Activated naive CD8-positive, alpha-beta T cell treated with anti-CD3 and anti-CD28 coated beads, Interleukin-2, amount 10 ng/mL, durations not matched to agents 7 days and 5 days (primary cell): ENCODE results near the gene AGMO. TPM values are rescaled to one million over a fixed set of nuclear protein-coding genes. Genes with fewer than 3 reads are reported as not detected.

Experiments
- ATAC-seq: fragments of 150-1000 bp; cut with Tn5 transposase; one replicate; pipeline ENCODE4 v1.10.0; 2021; ENCODE audit warnings: low read depth, moderate library complexity
- POLR2A ChIA-PET: fragments of 350-600 bp; sonication (Branson Sonifier 250); formaldehyde crosslinking; loops from one replicate; lab custom pipeline; 2021; ENCODE audit warnings: antibody characterized with exemption; lab: Charles Lee
- DNase-seq: peaks from one replicate; pipeline ENCODE4 v3.0.0; 2021
- H3K27ac Mint-ChIP-seq: one replicate; pipeline ENCODE4 v1.8.0; 2022; ENCODE audit warnings: mild to moderate bottlenecking, mixed read lengths
- H3K27me3 Mint-ChIP-seq: one replicate; pipeline ENCODE4 v1.8.0; 2022; ENCODE audit warnings: mild to moderate bottlenecking, moderate library complexity, mixed read lengths
- H3K36me3 Mint-ChIP-seq: one replicate; pipeline ENCODE4 v1.8.0; 2021; ENCODE audit warnings: mild to moderate bottlenecking, mixed read lengths
- H3K4me1 Mint-ChIP-seq: one replicate; pipeline ENCODE4 v1.8.0; 2021; ENCODE audit warnings: mixed read lengths
- H3K4me3 Mint-ChIP-seq: one replicate; pipeline ENCODE4 v1.8.0; 2022; ENCODE audit warnings: mild to moderate bottlenecking, moderate library complexity, mixed read lengths
- H3K9me3 Mint-ChIP-seq: one replicate; pipeline ENCODE4 v1.8.0; 2021; ENCODE audit warnings: mixed read lengths
- total RNA-seq, 2 experiments: library from RNA; stranded (reverse); gene quantifications; one replicate each; pipeline ENCODE4 v1.2.3, GENCODE V29; 2021

Gene AGMO
- total RNA-seq, 2 experiments from 2014 or later: not detected

GRCh38 chr7:15213093-15213492 is 348.7 kb downstream of the AGMO start:
- Mint-ChIP-seq H3K4me3 (no peak overlapping the region), H3K27ac (no peak overlapping the region), H3K9me3 (peaks cover 2% of the 10 kb centered on the region), H3K27me3 (no peaks in the 10 kb centered on the region), H3K36me3 (no peaks in the 10 kb centered on the region), H3K4me1 (no peaks in the 10 kb centered on the region)
- no peak for ATAC-seq
- POLR2A ChIA-PET: no interaction called here
- no peak for DNase-seq

GRCh38 chr7:15209429-15209828 is 352.4 kb downstream of the AGMO start:
- Mint-ChIP-seq H3K4me3 (no peak overlapping the region), H3K36me3 (no peaks in the 10 kb centered on the region), H3K4me1 (no peaks in the 10 kb centered on the region), H3K27me3 (no peaks in the 10 kb centered on the region), H3K9me3 (peaks cover 2% of the 10 kb centered on the region), H3K27ac (no peak overlapping the region)
- POLR2A ChIA-PET: no interaction called here
- DNase-seq (no peak), ATAC-seq (no peak)

GRCh38 chr7:15204421-15204820 is 357.4 kb downstream of the AGMO start:
- Mint-ChIP-seq H3K36me3 (no peaks in the 10 kb centered on the region), H3K27me3 (no peaks in the 10 kb centered on the region), H3K9me3 (peaks cover 2% of the 10 kb centered on the region), H3K4me3 (no peak overlapping the region), H3K27ac (no peak overlapping the region), H3K4me1 (no peaks in the 10 kb centered on the region)
- DNase-seq (no peak), ATAC-seq (no peak)
- POLR2A ChIA-PET: no interaction called here

DNA sequence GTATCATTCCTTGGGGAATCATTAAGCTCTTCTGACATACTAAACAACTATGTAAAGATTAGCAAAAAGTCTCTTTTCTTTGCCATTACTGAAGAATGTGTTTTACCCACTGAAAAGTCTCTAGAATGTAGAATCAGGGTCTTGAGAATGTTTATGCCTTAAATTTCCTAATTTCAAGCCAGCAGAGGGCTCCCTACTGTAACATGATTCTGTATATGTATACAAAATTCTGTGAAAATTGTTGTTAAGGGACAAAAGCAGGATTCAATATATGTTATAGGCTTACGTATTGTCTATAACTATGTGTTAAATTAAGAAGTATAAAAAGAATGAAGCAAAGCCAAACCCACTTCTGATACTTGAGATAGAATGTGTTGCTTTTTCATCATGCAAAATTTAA is 362.3 kb downstream of the AGMO start:
- Mint-ChIP-seq H3K27me3 (no peaks in the 10 kb centered on the region), H3K27ac (no peak overlapping the region), H3K4me3 (no peak overlapping the region), H3K36me3 (no peaks in the 10 kb centered on the region), H3K4me1 (no peaks in the 10 kb centered on the region), H3K9me3 (peaks cover 1% of the 10 kb centered on the region)
- DNase-seq: no peak
- ATAC-seq: no peak
- POLR2A ChIA-PET: no interaction called here

DNA sequence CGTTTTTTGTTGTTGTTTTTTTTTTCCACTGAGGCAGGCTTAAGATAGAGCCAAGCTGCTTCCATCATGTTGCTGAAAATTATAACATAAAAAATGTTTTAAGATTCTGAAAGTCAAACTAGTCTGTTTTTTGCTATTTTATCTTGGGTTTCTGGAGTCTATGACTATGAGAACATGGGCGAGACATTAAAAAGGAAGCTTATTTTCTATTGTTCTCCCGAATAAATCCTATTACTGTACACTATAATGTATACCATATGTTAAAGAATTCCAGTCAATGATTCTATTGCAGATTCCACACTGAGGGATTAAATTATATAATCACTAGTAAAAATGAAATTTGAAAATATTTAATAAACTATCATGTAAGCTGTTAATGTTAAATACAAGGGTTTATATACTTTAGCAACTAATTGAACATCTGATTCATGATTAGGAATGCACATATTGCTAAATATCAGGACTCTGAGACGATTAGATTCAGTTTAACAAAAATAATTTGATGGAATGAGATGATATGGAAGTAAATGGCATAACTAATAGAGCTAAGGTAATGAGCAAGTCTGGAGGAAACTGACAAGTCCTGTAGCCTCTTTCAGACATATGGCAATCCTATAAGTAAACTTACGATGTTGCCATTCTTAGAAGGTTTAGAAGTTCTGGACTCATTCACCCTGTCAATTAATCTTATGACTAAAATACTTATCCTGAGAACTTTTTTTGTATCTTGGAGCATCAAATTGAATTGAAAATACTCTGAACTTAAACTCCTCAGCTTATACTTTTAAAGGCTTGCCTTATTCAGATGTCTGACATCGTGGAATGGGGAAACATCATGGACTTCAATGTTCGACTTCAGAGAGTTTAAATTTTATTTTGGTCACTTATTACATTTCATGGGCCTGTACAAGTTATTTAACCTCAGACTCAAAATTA is 364.5 kb downstream of the AGMO start:
- Mint-ChIP-seq H3K27ac (no peak overlapping the region), H3K36me3 (no peaks in the 10 kb centered on the region), H3K4me3 (no peak overlapping the region), H3K27me3 (no peaks in the 10 kb centered on the region), H3K9me3 (peaks cover 1% of the 10 kb centered on the region), H3K4me1 (no peaks in the 10 kb centered on the region)
- ATAC-seq (no peak), DNase-seq (no peak)
- POLR2A ChIA-PET: no interaction called here

DNA sequence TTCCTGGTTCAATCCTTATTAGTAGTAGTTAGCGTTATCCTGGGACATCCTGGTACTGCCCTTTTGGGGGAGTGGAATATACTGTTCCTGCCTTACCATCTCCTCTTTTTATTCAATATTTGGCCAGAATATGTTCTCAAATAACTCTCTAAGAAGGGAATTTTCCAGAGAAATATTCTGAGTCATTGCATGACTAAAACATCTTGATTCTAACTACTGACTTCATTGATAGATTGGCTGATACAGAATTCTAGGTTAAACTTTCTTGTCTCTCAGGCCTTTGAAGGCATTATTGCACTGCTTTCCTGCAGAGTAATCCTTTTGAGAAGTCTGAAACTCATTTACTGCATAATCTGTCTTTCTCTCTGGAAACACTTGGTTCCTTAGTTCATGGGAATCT is 383.8 kb downstream of the AGMO start:
- Mint-ChIP-seq H3K36me3 (no peaks in the 10 kb centered on the region), H3K27ac (no peak overlapping the region), H3K27me3 (no peaks in the 10 kb centered on the region), H3K4me3 (no peak overlapping the region), H3K4me1 (no peaks in the 10 kb centered on the region), H3K9me3 (peaks cover 1% of the 10 kb centered on the region)
- no peak for DNase-seq
- no peak for ATAC-seq
- POLR2A ChIA-PET: no interaction called here

DNA sequence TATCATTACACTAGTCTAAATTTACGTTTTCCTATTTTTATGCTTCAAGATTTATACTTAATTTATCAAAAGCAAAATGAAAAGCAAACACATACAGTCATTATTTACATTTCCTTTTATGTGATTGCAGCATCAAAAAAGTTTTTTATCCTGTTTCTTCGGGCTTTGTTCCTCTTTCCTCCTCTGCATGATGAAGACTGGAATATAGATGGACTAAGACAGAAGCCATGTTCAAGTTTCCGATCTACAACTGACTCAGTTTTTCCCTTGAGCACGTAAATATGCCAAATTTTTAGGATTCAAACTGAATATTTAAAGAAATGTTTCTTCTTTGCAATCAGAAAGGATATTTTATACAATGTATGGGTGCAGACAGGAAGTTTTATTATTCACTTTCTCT is 385.7 kb downstream of the AGMO start:
- H3K27me3 Mint-ChIP-seq: no peaks in the 10 kb centered on the region
- H3K27ac Mint-ChIP-seq: no peak overlapping the region
- ATAC-seq (no peak), DNase-seq (no peak)
- peaks cover 1% of the 10 kb centered on the region for H3K9me3 Mint-ChIP-seq
- no peak overlapping the region for H3K4me3 Mint-ChIP-seq
- no peaks in the 10 kb centered on the region for H3K4me1 Mint-ChIP-seq
- H3K36me3 Mint-ChIP-seq: no peaks in the 10 kb centered on the region
- POLR2A ChIA-PET: no interaction called here

- Mint-ChIP-seq H3K36me3 (no peaks in the 10 kb centered on the region), H3K27me3 (no peaks in the 10 kb centered on the region), H3K9me3 (peaks cover 1% of the 10 kb centered on the region), H3K4me1 (no peaks in the 10 kb centered on the region), H3K4me3 (no peak overlapping the region), H3K27ac (no peak overlapping the region)
- DNase-seq: no peak
- POLR2A ChIA-PET: no interaction called here
- ATAC-seq: no peak
These were observed 386.7 kb downstream of the AGMO start for GRCh38 chr7:15175152-15175551.

GRCh38 chr7:15174485-15174884 is 387.3 kb downstream of the AGMO start:
- H3K27me3 Mint-ChIP-seq: no peaks in the 10 kb centered on the region
- no peaks in the 10 kb centered on the region for H3K36me3 Mint-ChIP-seq
- H3K27ac Mint-ChIP-seq: no peak overlapping the region
- no peaks in the 10 kb centered on the region for H3K4me1 Mint-ChIP-seq
- POLR2A ChIA-PET: no interaction called here
- no peak for ATAC-seq
- H3K4me3 Mint-ChIP-seq: no peak overlapping the region
- H3K9me3 Mint-ChIP-seq: peaks cover 1% of the 10 kb centered on the region
- DNase-seq: no peak

DNA sequence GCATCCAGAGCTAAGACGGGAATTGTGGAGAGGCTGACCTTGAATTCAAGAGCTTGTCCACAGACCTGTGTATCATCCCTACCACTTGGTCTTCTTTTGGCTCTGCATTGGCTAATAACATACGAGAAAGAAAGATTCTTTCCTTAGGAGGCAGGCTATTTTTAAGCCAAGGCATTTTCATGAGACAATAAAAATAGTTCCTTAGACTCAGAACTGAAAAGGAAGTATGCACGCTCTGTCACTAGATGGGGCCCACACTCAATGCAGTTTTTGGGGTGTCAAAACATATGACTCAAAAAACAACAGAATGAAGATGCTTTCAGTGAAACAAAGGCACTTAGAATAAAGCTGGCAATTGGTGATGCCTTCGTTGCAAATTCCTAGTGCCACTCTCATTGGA is 393.3 kb downstream of the AGMO start:
- POLR2A ChIA-PET: no interaction called here
- Mint-ChIP-seq H3K4me1 (no peaks in the 10 kb centered on the region), H3K27me3 (no peaks in the 10 kb centered on the region), H3K27ac (no peak overlapping the region), H3K9me3 (no peaks in the 10 kb centered on the region), H3K36me3 (no peaks in the 10 kb centered on the region), H3K4me3 (no peak overlapping the region)
- ATAC-seq (no peak), DNase-seq (no peak)

DNA sequence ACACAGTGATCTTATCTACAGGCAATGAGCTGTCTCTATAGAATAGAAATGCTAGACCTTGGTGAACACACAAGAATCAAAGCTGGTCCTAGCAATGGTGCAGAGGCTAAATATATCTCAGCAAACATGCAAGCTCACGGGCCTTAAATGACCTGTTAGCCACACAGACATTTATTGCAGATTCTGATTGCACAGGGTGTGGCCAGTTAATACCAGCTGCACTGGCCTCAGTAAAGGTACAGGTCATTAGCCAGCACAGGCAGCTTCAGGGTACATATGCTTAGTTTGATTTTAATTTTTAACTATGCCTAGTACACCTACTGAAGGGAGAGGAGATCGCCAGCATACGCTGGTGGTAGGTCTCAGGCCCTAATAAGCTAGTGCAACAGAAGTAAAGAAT is 393.9 kb downstream of the AGMO start:
- Mint-ChIP-seq H3K36me3 (no peaks in the 10 kb centered on the region), H3K27me3 (no peaks in the 10 kb centered on the region), H3K9me3 (peaks cover 2% of the 10 kb centered on the region), H3K4me3 (no peak overlapping the region), H3K4me1 (no peaks in the 10 kb centered on the region), H3K27ac (no peak overlapping the region)
- no peak for ATAC-seq
- no peak for DNase-seq
- POLR2A ChIA-PET: no interaction called here

DNA sequence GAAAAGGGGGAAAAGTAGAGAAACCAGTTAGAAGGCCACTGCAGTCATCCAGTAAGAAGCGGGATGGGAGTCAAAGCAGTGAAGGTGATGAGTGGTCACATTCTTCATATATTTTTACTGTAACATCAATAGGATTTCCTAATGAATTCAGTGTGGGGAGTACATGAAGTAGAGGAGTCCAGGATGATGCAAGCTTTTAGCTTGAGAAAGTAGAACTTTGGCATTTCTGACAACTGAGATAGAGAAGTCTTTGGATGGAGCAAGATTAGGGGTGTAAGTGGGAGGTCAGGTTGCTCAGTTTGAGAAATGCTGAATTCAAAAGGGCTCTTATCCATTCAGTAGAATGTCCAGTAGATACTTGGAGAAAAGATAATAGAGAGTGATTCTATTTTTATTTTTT is 395.2 kb downstream of the AGMO start:
- Mint-ChIP-seq H3K9me3 (peaks cover 2% of the 10 kb centered on the region), H3K27me3 (no peaks in the 10 kb centered on the region), H3K4me1 (no peaks in the 10 kb centered on the region), H3K36me3 (no peaks in the 10 kb centered on the region), H3K27ac (no peak overlapping the region), H3K4me3 (no peak overlapping the region)
- no peak for ATAC-seq
- no peak for DNase-seq
- POLR2A ChIA-PET: no interaction called here

GRCh38 chr7:15159261-15159660 is 402.6 kb downstream of the AGMO start:
- Mint-ChIP-seq H3K9me3 (peaks cover 4% of the 10 kb centered on the region), H3K4me1 (no peaks in the 10 kb centered on the region), H3K27me3 (no peaks in the 10 kb centered on the region), H3K4me3 (no peak overlapping the region), H3K36me3 (no peaks in the 10 kb centered on the region), H3K27ac (no peak overlapping the region)
- DNase-seq (no peak), ATAC-seq (no peak)
- POLR2A ChIA-PET: no interaction called here

DNA sequence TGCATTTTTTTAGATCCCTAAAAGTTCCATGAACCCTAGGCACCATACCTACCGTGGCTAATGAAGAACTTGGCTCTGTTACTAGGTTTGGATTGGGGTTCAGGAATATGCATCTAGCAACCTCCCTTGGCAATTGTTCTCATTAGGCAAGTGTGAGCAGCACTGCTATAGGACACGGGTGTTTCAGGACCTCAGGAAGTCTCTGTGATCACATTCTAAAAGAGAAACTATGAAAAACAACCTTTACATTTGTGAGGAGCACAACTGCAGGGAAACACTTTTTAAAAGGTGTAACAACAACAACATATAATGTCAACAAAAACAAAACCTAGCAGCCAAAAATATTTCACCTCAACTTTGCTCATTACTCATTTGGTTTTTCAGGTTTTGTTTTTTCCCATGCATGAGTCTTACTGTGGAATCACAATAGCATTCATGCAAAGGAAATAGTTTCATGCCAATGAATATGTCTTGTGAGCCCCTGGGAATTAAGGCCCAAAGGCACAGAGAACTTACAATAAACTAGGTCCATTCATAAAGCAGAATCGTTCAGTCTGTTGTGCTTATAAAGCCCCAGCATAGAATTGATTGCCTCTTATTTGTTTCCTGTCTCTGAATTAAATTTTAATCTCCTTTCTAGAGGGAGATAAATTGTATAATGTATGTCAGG is 403.5 kb downstream of the AGMO start:
- no peaks in the 10 kb centered on the region for H3K4me1 Mint-ChIP-seq
- H3K9me3 Mint-ChIP-seq: peaks cover 7% of the 10 kb centered on the region
- POLR2A ChIA-PET: no interaction called here
- H3K27me3 Mint-ChIP-seq: no peaks in the 10 kb centered on the region
- no peak for DNase-seq
- no peak overlapping the region for H3K27ac Mint-ChIP-seq
- no peak overlapping the region for H3K4me3 Mint-ChIP-seq
- ATAC-seq: no peak
- H3K36me3 Mint-ChIP-seq: no peaks in the 10 kb centered on the region
